Measurements from ENCODE around the gene NT5DC3.
A peak's percentile ranks its signal among the peaks of the same experiment; 100 is the strongest.

Gene NT5DC3

DNA sequence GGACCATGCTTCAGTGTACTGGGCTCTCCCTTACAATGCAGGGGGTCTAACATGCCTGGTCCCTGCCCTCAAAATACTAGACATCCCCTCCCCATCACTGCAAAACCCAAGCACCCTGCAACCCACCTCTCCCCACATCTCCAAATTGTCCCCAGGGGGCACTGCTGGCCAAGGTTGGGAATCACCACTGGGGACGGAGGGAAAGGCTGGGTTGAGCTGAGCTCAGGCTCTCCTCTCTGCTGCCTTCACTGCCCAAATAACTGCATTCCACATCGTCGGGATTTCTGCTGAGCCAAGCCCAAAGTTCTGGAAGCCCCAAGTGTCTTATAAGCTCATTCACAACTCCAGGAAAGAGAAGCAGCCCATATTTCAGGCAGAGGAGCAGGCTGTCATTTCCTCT is 69.6 kb downstream of the NT5DC3 start:
- intact Hi-C loops (cut with DNase I; ENCODE audit: low total_unique reads), result loop anchor here (5.0 kb wide), 1 partner anchor 101 kb away; no protein-coding TSS in a partner anchor

DNA sequence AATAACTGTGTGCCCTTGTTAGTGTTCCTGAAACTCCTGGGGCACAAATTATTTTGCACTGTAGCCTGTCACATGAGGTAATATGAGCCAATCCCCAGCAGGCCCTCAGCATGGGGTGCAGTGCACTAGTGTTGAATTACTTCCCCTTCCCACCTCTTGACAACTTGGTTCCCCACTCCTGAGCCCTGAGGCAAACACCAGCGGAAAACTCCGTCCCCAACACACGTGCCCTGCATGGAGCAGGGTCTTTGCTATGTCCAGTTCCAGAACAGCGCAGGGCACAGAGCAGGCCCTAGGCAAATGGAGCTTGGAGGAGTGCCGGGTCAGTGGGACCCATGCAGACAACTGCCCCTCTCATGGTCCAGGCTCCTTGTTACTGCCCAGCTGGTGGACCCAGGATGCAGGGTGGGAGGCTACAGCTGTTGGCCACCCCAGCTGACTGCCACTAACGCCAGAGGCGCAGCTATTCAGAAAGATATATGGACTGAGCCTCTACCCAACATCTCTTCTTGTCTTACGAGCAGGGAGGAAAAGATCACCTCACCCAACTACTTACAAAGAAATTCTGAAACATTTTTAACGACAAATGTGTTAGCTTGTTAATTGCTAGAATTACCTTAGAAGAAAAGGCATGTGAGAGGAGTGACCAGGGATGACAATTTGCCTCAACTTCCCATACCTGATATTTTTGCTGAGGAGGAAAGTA is 71.6 kb downstream of the NT5DC3 start:
- no peaks in the 10 kb centered on the region for H3K27me3 ChIP-seq
- H3K9me3 ChIP-seq, result no peaks in the 10 kb centered on the region
- H3K36me3 ChIP-seq, result peaks cover 39 to 59% (median 54%) of the 10 kb centered on the region in 3 donors
- H3K4me3 ChIP-seq, result no peak overlapping the region
- no peak overlapping the region for H3K27ac ChIP-seq
- intact Hi-C loops (cut with DNase I; ENCODE audit: low total_unique reads), result no loop called here
- no peak for DNase-seq
- TF ChIP-seq, protein P1, sequence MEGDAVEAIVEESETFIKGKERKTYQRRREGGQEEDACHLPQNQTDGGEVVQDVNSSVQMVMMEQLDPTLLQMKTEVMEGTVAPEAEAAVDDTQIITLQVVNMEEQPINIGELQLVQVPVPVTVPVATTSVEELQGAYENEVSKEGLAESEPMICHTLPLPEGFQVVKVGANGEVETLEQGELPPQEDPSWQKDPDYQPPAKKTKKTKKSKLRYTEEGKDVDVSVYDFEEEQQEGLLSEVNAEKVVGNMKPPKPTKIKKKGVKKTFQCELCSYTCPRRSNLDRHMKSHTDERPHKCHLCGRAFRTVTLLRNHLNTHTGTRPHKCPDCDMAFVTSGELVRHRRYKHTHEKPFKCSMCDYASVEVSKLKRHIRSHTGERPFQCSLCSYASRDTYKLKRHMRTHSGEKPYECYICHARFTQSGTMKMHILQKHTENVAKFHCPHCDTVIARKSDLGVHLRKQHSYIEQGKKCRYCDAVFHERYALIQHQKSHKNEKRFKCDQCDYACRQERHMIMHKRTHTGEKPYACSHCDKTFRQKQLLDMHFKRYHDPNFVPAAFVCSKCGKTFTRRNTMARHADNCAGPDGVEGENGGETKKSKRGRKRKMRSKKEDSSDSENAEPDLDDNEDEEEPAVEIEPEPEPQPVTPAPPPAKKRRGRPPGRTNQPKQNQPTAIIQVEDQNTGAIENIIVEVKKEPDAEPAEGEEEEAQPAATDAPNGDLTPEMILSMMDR (IDR thresholded peaks at IDR 0.05), result no peak
- peaks cover 0 to 23% (median 20%) of the 10 kb centered on the region in 4 donors for H3K4me1 ChIP-seq

More for the DNA sequence above, 69.6 kb downstream of the NT5DC3 start:
- Histone ChIP-seq H3K9me3 (no peaks in the 10 kb centered on the region), H3K27me3 (no peaks in the 10 kb centered on the region), H3K4me1 (peaks cover 0 to 30% (median 21%) of the 10 kb centered on the region in 4 donors), H3K36me3 (peaks cover 35 to 58% (median 51%) of the 10 kb centered on the region in 3 donors), H3K4me3 (no peak overlapping the region), H3K27ac (peak overlapping the region in 1 of 2 donors; percentile 19)
- DNase-seq, result peak in 1 of 2 donors; percentile 40
- TF ChIP-seq, protein P1 (IDR thresholded peaks at IDR 0.05), result peak; percentile 49 to 53

DNA sequence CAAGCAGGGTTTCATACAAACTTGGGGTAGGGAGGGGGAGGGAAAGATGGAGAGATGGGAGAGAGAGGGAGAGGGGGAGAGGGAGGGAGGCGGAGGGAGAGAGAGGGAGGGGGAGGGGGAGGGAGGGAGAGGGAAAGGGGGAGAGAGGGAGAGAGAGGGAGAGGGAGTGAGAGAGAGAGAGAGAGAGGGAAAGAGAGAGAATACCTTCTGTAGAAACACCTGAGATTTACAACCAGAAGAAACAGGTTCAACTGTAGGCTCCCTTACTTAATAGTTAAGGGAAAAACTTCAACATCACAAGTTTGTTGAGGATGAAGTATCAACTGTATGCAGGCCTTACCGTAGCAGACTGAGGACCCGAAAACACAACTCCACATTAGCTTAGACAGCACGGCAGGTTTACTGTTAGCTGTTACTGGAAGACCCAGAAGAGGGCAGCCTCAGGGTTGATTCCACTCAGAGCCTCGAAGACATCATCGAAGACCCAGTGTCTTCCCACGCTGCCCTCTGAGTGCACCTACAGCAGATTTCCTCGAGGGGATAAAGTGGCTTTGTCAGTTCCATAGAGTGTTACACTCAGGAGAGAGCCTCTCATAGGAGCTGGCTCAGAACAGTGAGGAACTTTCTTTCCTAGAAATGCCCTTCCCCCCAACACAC is 72.4 kb downstream of the NT5DC3 start:
- Histone ChIP-seq H3K36me3 (peaks cover 47 to 66% (median 62%) of the 10 kb centered on the region in 3 donors), H3K9me3 (no peaks in the 10 kb centered on the region), H3K4me1 (peaks cover 0 to 20% (median 13%) of the 10 kb centered on the region in 4 donors), H3K27me3 (no peaks in the 10 kb centered on the region), H3K27ac (no peak overlapping the region), H3K4me3 (no peak overlapping the region)
- intact Hi-C loops (cut with DNase I; ENCODE audit: low total_unique reads), result no loop called here
- DNase-seq, result no peak
- TF ChIP-seq, protein P1 (IDR thresholded peaks at IDR 0.05), result no peak

DNA sequence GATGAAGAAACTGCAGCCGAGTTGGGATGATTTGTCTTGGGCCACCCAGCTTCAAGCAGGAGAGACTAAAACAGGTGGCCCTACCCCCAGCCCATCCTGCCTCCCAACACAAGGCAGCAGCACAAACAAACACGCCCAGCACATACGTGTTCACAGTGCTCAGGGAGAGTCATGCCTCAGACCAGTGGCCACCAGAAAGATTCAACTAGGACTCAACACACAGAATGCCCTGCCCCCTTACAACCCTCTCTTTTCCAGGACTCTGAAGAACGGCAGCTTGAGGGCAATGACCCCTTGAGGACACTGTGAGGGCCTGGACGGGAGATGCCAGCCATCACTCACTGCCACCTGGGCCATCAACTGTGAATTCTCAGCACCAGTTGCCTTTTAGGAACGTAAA is 75.0 kb downstream of the NT5DC3 start:
- Histone ChIP-seq H3K4me1 (no peaks in the 10 kb centered on the region), H3K27me3 (no peaks in the 10 kb centered on the region), H3K27ac (no peak overlapping the region), H3K36me3 (peaks cover 73 to 87% (median 84%) of the 10 kb centered on the region in 3 donors), H3K4me3 (no peak overlapping the region), H3K9me3 (no peaks in the 10 kb centered on the region)
- TF ChIP-seq, protein P1 (IDR thresholded peaks at IDR 0.05), result no peak
- no peak for DNase-seq
- intact Hi-C loops (cut with DNase I; ENCODE audit: low total_unique reads), result no loop called here

DNA sequence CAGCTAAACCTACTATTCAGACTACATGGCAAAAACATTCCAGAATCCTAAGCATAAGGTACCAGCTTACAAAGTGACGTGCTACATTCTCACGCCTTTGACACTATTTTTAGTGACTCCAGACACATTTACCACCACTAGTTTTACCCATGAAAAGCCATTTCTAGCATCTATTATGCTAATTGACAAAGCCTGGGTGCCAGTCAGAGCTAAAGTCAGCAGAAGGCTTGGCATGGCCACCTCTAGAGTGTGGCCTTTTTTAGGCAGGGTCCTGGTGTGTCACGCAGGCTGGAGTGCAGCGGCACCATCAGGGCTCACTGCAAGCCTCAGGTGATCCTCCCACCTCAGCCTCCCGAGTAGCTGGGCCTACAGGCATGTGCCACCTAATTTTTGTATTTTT is 75.7 kb downstream of the NT5DC3 start:
- no peak for DNase-seq
- H3K36me3 ChIP-seq, result peaks cover 79 to 83% (median 82%) of the 10 kb centered on the region in 3 donors
- TF ChIP-seq, protein P1 (IDR thresholded peaks at IDR 0.05), result no peak
- H3K9me3 ChIP-seq, result no peaks in the 10 kb centered on the region
- intact Hi-C loops (cut with DNase I; ENCODE audit: low total_unique reads), result no loop called here
- H3K4me3 ChIP-seq, result no peak overlapping the region
- no peaks in the 10 kb centered on the region for H3K4me1 ChIP-seq
- no peaks in the 10 kb centered on the region for H3K27me3 ChIP-seq
- H3K27ac ChIP-seq, result no peak overlapping the region
